HEK293 (cell line): Measurements from ENCODE around the gene TEX13D.
"Not testable (repeated sequence)": the region's sequence is repeated elsewhere in the genome, so short reads cannot be mapped to it uniquely, and the experiment has no call there.

Source experiments
- CTCF ChIA-PET: fragments of 350-600 bp; formaldehyde crosslinking; extraction: SDS; loops from one replicate; lab custom pipeline; 2021; ENCODE audit warnings: antibody characterized with exemption; lab: Yijun Ruan, JAX
- POLR2A ChIA-PET: fragments of 300-600 bp; formaldehyde crosslinking; extraction: SDS; loops from one replicate; lab custom pipeline; 2020; ENCODE audit warnings: antibody characterized with exemption, inconsistent platforms; lab: Yijun Ruan, JAX
- H3K27ac ChIP-seq: fragments of 200-500 bp; sonication (Bioruptor generic); 2 replicates; pipeline ENCODE4 v1.5.1; 2014; ENCODE audit warnings: low read depth, low read length, control low read depth, inconsistent platforms; ENCODE audit errors: extremely low read depth
- H3K36me3 ChIP-seq, 2 experiments: fragments of 200-500 bp in 1 of 2; sonication (Bioruptor generic) in 1 of 2; 1 replicate in 1 of 2; 2 replicates in 1 of 2; pipeline ENCODE4 v1.5.1; 2014 to 2017; ENCODE audit warnings: inconsistent platforms in 2 of 2, low read length in 2 of 2; ENCODE audit not compliant: control insufficient read depth in 2 of 2, insufficient read depth in 1 of 2
- H3K4me1 ChIP-seq: fragments of 200-500 bp; sonication (Bioruptor generic); 2 replicates; pipeline ENCODE4 v1.5.1; 2014; ENCODE audit warnings: mild to moderate bottlenecking, low read length, inconsistent platforms; ENCODE audit not compliant: control insufficient read depth, insufficient read depth
- H3K4me3 ChIP-seq: 2 replicates; pipeline ENCODE4 v1.5.1; 2011; ENCODE audit warnings: low read depth, mild to moderate bottlenecking, control low read depth, low read length, moderate library complexity
- H3K9me3 ChIP-seq: fragments of 200-500 bp; sonication (Bioruptor generic); 2 replicates; pipeline ENCODE4 v1.5.1; 2014; ENCODE audit warnings: low read depth, low read length, inconsistent platforms; ENCODE audit not compliant: control insufficient read depth, insufficient read depth
- GLI4 ChIP-seq: fragments of 450-650 bp; formaldehyde crosslinking; IDR thresholded peaks from 2 replicates; pipeline ENCODE4 v1.5.1; 2016; ENCODE audit warnings: missing biosample characterization, missing genetic modification characterization
- PBX3 ChIP-seq: sonication (generic); formaldehyde crosslinking; IDR thresholded peaks from 2 replicates; pipeline ENCODE4 v1.8.1; 2022; ENCODE audit warnings: mild to moderate bottlenecking, moderate library complexity, missing genetic modification reagents
- TSHZ1 ChIP-seq: fragments of 450-650 bp; formaldehyde crosslinking; IDR thresholded peaks from 2 replicates; pipeline ENCODE4 v1.5.1; 2016; ENCODE audit warnings: missing biosample characterization, missing genetic modification characterization, borderline replicate concordance
- YY1 ChIP-seq: fragments of 450-650 bp; formaldehyde crosslinking; IDR thresholded peaks from 2 replicates; pipeline ENCODE4 v1.5.1; 2018; ENCODE audit warnings: missing biosample characterization, missing genetic modification characterization
- ZBTB20 ChIP-seq: fragments of 450-650 bp; formaldehyde crosslinking; IDR thresholded peaks from 2 replicates; pipeline ENCODE4 v1.5.1; 2016; ENCODE audit warnings: missing biosample characterization, missing genetic modification characterization
- ZBTB21 ChIP-seq: fragments of 450-650 bp; formaldehyde crosslinking; IDR thresholded peaks from 2 replicates; pipeline ENCODE4 v1.5.1; 2017; ENCODE audit warnings: missing biosample characterization, missing genetic modification characterization
- ZNF146 ChIP-seq: fragments of 450-650 bp; formaldehyde crosslinking; IDR thresholded peaks from 2 replicates; pipeline ENCODE4 v1.5.1; 2016; ENCODE audit warnings: missing biosample characterization, missing genetic modification characterization
- ZNF202 ChIP-seq: fragments of 450-650 bp; formaldehyde crosslinking; IDR thresholded peaks from 2 replicates; pipeline ENCODE4 v1.5.1; 2016; ENCODE audit warnings: missing biosample characterization, missing genetic modification characterization, borderline replicate concordance
- ZNF23 ChIP-seq: fragments of 450-650 bp; formaldehyde crosslinking; IDR thresholded peaks from 2 replicates; pipeline ENCODE4 v1.5.1; 2016; ENCODE audit warnings: missing biosample characterization, missing genetic modification characterization, borderline replicate concordance
- ZNF280C ChIP-seq: fragments of 450-650 bp; formaldehyde crosslinking; IDR thresholded peaks from 2 replicates; pipeline ENCODE4 v1.5.1; 2016; ENCODE audit warnings: missing biosample characterization, missing genetic modification characterization
- ZNF37A ChIP-seq: fragments of 450-650 bp; IDR thresholded peaks from 2 replicates; pipeline ENCODE4 v1.5.1; 2018; ENCODE audit warnings: missing biosample characterization, missing genetic modification characterization
- ZNF433 ChIP-seq: fragments of 450-650 bp; formaldehyde crosslinking; IDR thresholded peaks from 2 replicates; pipeline ENCODE4 v1.5.1; 2016; ENCODE audit warnings: missing biosample characterization, missing genetic modification characterization, low read depth
- ZNF48 ChIP-seq: fragments of 450-650 bp; formaldehyde crosslinking; IDR thresholded peaks from 2 replicates; pipeline ENCODE4 v1.5.1; 2016; ENCODE audit warnings: missing biosample characterization, missing genetic modification characterization
- ZNF501 ChIP-seq: fragments of 450-650 bp; formaldehyde crosslinking; IDR thresholded peaks from 2 replicates; pipeline ENCODE4 v1.5.1; 2016; ENCODE audit warnings: missing biosample characterization, missing genetic modification characterization
- ZNF571 ChIP-seq: fragments of 450-650 bp; formaldehyde crosslinking; IDR thresholded peaks from 2 replicates; pipeline ENCODE4 v1.5.0; 2017; ENCODE audit warnings: missing biosample characterization, missing genetic modification characterization
- ZNF596 ChIP-seq: fragments of 450-650 bp; IDR thresholded peaks from 2 replicates; pipeline ENCODE4 v1.5.0; 2018; ENCODE audit warnings: missing biosample characterization, mild to moderate bottlenecking, missing genetic modification characterization, moderate library complexity
- ZNF621 ChIP-seq: fragments of 450-650 bp; formaldehyde crosslinking; IDR thresholded peaks from 2 replicates; pipeline ENCODE4 v1.5.1; 2017; ENCODE audit warnings: missing biosample characterization, missing genetic modification characterization
- ZNF624 ChIP-seq: fragments of 450-650 bp; formaldehyde crosslinking; IDR thresholded peaks from 2 replicates; pipeline ENCODE4 v1.5.1; 2017; ENCODE audit warnings: missing biosample characterization, missing genetic modification characterization
- ZNF830 ChIP-seq: fragments of 450-650 bp; IDR thresholded peaks from 2 replicates; pipeline ENCODE4 v1.5.0; 2018; ENCODE audit warnings: missing biosample characterization, missing genetic modification characterization, low read depth, mild to moderate bottlenecking, moderate library complexity
- ZSCAN16 ChIP-seq: fragments of 450-650 bp; formaldehyde crosslinking; IDR thresholded peaks from 2 replicates; pipeline ENCODE4 v1.5.1; 2016; ENCODE audit warnings: missing biosample characterization, missing genetic modification characterization
- TF ChIP-seq, protein P1 (sequence below): fragments of 450-650 bp; formaldehyde crosslinking; IDR thresholded peaks from 2 replicates; pipeline ENCODE4 v1.5.1; 2016; ENCODE audit warnings: missing biosample characterization, missing genetic modification characterization
- TF ChIP-seq, protein P2 (sequence below): fragments of 450-650 bp; formaldehyde crosslinking; IDR thresholded peaks from 2 replicates; pipeline ENCODE4 v1.5.1; 2016; ENCODE audit warnings: missing biosample characterization, missing genetic modification characterization
- TF ChIP-seq, protein P3 (sequence below): fragments of 450-650 bp; formaldehyde crosslinking; IDR thresholded peaks from 2 replicates; pipeline ENCODE4 v1.5.1; 2017; ENCODE audit warnings: missing biosample characterization, missing genetic modification characterization

Gene TEX13D

DNA sequence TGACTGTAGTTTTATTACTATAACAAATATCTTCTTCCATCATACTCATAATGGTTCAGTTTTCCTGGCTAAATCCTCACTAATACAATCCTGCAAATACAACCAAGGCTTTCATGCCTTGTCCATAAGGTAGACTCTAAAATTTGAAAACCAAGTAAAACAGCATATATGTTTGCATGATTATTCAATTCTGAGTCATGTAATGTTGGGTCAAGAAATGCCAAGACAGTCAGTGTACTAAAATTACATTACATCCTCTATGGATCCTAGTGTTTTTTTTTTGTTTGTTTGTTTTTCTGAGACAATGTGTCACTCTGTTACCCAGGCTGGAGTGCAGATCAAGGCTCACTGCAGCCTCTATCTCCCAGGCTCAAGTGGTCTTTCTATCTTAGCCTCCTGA, 38.6 kb upstream of the TEX13D start:
- no peaks in the 10 kb centered on the region for H3K9me3 ChIP-seq
- POLR2A ChIA-PET, result no interaction called here
- no peaks in the 10 kb centered on the region for H3K4me1 ChIP-seq
- CTCF ChIA-PET, result no interaction called here
- H3K36me3 ChIP-seq, result no peaks in the 10 kb centered on the region
- no peak overlapping the region for H3K27ac ChIP-seq
- no peak for TF ChIP-seq ZNF624 (tag by site-specific recombination)
- no peak for TF ChIP-seq ZNF48 (tag by site-specific recombination)
- TF ChIP-seq ZBTB21, result no peak
- TF ChIP-seq, protein P1, sequence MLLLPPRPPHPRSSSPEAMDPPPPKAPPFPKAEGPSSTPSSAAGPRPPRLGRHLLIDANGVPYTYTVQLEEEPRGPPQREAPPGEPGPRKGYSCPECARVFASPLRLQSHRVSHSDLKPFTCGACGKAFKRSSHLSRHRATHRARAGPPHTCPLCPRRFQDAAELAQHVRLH (tag by site-specific recombination), result no peak
- TF ChIP-seq ZSCAN16, result no peak
- no peak for TF ChIP-seq ZNF501
- no peak for TF ChIP-seq TSHZ1
- no peak for TF ChIP-seq GLI4 (tag by site-specific recombination)
- TF ChIP-seq ZNF23 (tag by site-specific recombination), result no peak
- TF ChIP-seq ZNF433, result no peak
- TF ChIP-seq YY1 (tag by site-specific recombination), result no peak
- TF ChIP-seq ZNF571 (tag by site-specific recombination), result no peak
- TF ChIP-seq ZNF37A, result no peak
- no peak for TF ChIP-seq PBX3
- no peak overlapping the region for H3K4me3 ChIP-seq

- POLR2A ChIA-PET, CTCF ChIA-PET, H3K36me3 ChIP-seq, H3K4me3 ChIP-seq, H3K9me3 ChIP-seq, H3K27ac ChIP-seq, H3K4me1 ChIP-seq: not testable (repeated sequence)
- TF ChIP-seq ZNF146 (tag by site-specific recombination), result peak; percentile 95
- TF ChIP-seq, protein P2, sequence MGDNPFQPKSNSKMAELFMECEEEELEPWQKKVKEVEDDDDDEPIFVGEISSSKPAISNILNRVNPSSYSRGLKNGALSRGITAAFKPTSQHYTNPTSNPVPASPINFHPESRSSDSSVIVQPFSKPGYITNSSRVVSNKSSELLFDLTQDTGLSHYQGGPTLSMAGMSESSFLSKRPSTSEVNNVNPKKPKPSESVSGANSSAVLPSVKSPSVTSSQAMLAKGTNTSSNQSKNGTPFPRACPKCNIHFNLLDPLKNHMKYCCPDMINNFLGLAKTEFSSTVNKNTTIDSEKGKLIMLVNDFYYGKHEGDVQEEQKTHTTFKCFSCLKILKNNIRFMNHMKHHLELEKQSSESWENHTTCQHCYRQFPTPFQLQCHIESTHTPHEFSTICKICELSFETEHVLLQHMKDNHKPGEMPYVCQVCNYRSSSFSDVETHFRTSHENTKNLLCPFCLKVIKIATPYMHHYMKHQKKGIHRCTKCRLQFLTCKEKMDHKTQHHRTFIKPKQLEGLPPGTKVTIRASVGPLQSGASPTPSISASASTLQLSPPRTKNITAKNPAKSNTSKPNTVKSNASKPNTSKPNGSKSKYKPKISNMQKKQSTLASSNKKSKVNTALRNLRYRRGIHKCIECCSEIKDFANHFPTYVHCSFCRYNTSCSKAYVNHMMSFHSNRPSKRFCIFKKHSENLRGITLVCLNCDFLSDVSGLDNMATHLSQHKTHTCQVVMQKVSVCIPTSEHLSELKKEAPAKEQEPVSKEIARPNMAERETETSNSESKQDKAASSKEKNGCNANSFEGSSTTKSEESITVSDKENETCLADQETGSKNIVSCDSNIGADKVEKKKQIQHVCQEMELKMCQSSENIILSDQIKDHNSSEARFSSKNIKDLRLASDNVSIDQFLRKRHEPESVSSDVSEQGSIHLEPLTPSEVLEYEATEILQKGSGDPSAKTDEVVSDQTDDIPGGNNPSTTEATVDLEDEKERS (tag by site-specific recombination), result 0 out of 2 replicates have a peak, but pooled peaks have one; percentile 41
Observed at GRCh38 chrX:124299323-124299722, 33.1 kb upstream of the TEX13D start.

GRCh38 chrX:124300405-124300804, 32.1 kb upstream of the TEX13D start:
- CTCF ChIA-PET, result no interaction called here
- no peaks in the 10 kb centered on the region for H3K4me1 ChIP-seq
- no peaks in the 10 kb centered on the region for H3K9me3 ChIP-seq
- no peak overlapping the region for H3K27ac ChIP-seq
- POLR2A ChIA-PET, result no interaction called here
- H3K4me3 ChIP-seq, result no peak overlapping the region
- no peaks in the 10 kb centered on the region for H3K36me3 ChIP-seq
- TF ChIP-seq ZBTB20 (tag by site-specific recombination), result no peak
- TF ChIP-seq ZNF202, result no peak
- no peak for TF ChIP-seq ZNF621
- TF ChIP-seq ZNF571 (tag by site-specific recombination), result no peak
- no peak for TF ChIP-seq ZNF596 (tag by site-specific recombination)
- TF ChIP-seq, protein P3, sequence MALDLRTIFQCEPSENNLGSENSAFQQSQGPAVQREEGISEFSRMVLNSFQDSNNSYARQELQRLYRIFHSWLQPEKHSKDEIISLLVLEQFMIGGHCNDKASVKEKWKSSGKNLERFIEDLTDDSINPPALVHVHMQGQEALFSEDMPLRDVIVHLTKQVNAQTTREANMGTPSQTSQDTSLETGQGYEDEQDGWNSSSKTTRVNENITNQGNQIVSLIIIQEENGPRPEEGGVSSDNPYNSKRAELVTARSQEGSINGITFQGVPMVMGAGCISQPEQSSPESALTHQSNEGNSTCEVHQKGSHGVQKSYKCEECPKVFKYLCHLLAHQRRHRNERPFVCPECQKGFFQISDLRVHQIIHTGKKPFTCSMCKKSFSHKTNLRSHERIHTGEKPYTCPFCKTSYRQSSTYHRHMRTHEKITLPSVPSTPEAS (tag by site-specific recombination), result no peak
- TF ChIP-seq ZNF830 (tag by site-specific recombination), result no peak
- no peak for TF ChIP-seq ZNF280C (tag by site-specific recombination)
